Measurements from ENCODE around the gene LTBP1. TPM values are rescaled to one million over a fixed set of nuclear protein-coding genes. Genes with fewer than 3 reads are reported as not detected.

The LTBP1 gene
- total and polyA plus RNA-seq, 10 of the 15 experiments (the other 5 are each of a cell fraction or from before 2014, with no cell fraction given): 0.01 to 0.28 (median 0.12) TPM; not detected in 2

DNA sequence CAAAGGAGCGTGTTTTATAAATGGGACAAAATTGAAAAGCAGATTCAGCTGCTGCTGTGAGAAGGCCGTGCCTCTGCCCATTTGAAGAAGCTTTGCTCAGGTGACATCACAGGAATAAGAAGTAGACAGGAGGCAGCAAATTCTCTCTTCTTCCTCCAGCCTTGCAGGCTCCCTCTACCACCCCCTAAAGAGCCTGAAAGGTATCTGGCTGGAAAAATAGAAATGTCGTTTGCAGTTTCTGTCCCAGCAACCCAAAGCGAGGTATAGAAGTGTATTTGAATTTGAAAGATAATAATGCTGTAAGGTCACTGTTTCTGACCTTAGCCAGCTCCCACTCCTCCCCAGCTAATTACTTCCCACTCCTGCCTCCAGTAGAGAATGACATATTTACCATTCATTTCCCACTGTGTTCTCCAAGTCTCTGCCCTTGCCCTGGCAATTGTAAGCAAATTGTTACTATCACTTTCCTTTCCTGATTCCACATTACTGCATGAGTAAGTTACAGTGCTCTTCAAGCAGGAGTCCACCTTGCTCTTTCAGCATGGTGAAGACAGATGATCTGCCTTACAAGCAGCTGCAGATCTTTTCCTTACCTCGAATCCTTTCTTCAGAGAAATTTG lies 472.9 kb downstream of the LTBP1 start (continued):
- TF ChIP-seq, protein P1, sequence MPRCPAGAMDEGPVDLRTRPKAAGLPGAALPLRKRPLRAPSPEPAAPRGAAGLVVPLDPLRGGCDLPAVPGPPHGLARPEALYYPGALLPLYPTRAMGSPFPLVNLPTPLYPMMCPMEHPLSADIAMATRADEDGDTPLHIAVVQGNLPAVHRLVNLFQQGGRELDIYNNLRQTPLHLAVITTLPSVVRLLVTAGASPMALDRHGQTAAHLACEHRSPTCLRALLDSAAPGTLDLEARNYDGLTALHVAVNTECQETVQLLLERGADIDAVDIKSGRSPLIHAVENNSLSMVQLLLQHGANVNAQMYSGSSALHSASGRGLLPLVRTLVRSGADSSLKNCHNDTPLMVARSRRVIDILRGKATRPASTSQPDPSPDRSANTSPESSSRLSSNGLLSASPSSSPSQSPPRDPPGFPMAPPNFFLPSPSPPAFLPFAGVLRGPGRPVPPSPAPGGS (IDR thresholded peaks at IDR 0.05; ENCODE audit: borderline replicate concordance, insufficient read depth, low read depth, low read length, poor library complexity, severe bottlenecking): no peak
- TF ChIP-seq, protein P2, sequence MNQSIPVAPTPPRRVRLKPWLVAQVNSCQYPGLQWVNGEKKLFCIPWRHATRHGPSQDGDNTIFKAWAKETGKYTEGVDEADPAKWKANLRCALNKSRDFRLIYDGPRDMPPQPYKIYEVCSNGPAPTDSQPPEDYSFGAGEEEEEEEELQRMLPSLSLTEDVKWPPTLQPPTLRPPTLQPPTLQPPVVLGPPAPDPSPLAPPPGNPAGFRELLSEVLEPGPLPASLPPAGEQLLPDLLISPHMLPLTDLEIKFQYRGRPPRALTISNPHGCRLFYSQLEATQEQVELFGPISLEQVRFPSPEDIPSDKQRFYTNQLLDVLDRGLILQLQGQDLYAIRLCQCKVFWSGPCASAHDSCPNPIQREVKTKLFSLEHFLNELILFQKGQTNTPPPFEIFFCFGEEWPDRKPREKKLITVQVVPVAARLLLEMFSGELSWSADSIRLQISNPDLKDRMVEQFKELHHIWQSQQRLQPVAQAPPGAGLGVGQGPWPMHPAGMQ (IDR thresholded peaks at IDR 0.05; ENCODE audit: borderline replicate concordance): no peak
- TF ChIP-seq ZNF207 (IDR thresholded peaks at IDR 0.05; ENCODE audit: borderline replicate concordance) (no peak), CBX3 (IDR thresholded peaks at IDR 0.05; ENCODE audit: borderline replicate concordance, low read depth) (no peak)
- TF ChIP-seq, protein P3, sequence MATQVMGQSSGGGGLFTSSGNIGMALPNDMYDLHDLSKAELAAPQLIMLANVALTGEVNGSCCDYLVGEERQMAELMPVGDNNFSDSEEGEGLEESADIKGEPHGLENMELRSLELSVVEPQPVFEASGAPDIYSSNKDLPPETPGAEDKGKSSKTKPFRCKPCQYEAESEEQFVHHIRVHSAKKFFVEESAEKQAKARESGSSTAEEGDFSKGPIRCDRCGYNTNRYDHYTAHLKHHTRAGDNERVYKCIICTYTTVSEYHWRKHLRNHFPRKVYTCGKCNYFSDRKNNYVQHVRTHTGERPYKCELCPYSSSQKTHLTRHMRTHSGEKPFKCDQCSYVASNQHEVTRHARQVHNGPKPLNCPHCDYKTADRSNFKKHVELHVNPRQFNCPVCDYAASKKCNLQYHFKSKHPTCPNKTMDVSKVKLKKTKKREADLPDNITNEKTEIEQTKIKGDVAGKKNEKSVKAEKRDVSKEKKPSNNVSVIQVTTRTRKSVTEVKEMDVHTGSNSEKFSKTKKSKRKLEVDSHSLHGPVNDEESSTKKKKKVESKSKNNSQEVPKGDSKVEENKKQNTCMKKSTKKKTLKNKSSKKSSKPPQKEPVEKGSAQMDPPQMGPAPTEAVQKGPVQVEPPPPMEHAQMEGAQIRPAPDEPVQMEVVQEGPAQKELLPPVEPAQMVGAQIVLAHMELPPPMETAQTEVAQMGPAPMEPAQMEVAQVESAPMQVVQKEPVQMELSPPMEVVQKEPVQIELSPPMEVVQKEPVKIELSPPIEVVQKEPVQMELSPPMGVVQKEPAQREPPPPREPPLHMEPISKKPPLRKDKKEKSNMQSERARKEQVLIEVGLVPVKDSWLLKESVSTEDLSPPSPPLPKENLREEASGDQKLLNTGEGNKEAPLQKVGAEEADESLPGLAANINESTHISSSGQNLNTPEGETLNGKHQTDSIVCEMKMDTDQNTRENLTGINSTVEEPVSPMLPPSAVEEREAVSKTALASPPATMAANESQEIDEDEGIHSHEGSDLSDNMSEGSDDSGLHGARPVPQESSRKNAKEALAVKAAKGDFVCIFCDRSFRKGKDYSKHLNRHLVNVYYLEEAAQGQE (IDR thresholded peaks at IDR 0.05; ENCODE audit: low read depth, low read length): no peak

Measured in GM12878 (cell line).